Neuronal stem cell (in vitro differentiated cells): Measurements from ENCODE around the gene CCDC148.

Experiments used
- DNase-seq: peaks from one replicate; pipeline ENCODE4 v3.0.0-alpha.2; 2013; ENCODE audit warnings: low spot score
- H2AFZ ChIP-seq: one replicate; pipeline ENCODE4 v1.6.1; 2013; ENCODE audit warnings: mild to moderate bottlenecking, low read length, inconsistent platforms
- H2AK5ac ChIP-seq: 2 replicates; pipeline ENCODE4 v1.6.1; 2013; ENCODE audit warnings: low read depth, mild to moderate bottlenecking, inconsistent platforms, low read length, moderate library complexity, mixed read lengths
- H2BK120ac ChIP-seq: 2 replicates; pipeline ENCODE4 v1.6.1; 2013; ENCODE audit warnings: low read depth, mild to moderate bottlenecking, inconsistent platforms, low read length, moderate library complexity, mixed read lengths
- H2BK12ac ChIP-seq: one replicate; pipeline ENCODE4 v1.6.1; 2013; ENCODE audit warnings: low read length, inconsistent platforms
- H2BK15ac ChIP-seq: 2 replicates; pipeline ENCODE4 v1.6.1; 2013; ENCODE audit warnings: mild to moderate bottlenecking, low read length, inconsistent platforms, mixed read lengths
- H2BK5ac ChIP-seq: one replicate; pipeline ENCODE4 v1.6.1; 2013; ENCODE audit warnings: inconsistent platforms, mild to moderate bottlenecking, low read length, moderate library complexity
- H3K14ac ChIP-seq: one replicate; pipeline ENCODE4 v1.6.1; 2013; ENCODE audit warnings: low read length, inconsistent platforms
- H3K18ac ChIP-seq: 2 replicates; pipeline ENCODE4 v1.6.1; 2013; ENCODE audit warnings: low read length, inconsistent platforms
- H3K23ac ChIP-seq: 2 replicates; pipeline ENCODE4 v1.6.1; 2013; ENCODE audit warnings: low read depth, mild to moderate bottlenecking, mixed read lengths, low read length, inconsistent platforms; ENCODE audit not compliant: poor library complexity
- H3K27ac ChIP-seq: replicated peaks from 3 replicates; pipeline ENCODE4 v1.5.1; 2013; ENCODE audit warnings: low read length, inconsistent platforms
- H3K27me3 ChIP-seq, 3 experiments: 2 replicates each; pipeline ENCODE4 v1.6.1; 2013; ENCODE audit warnings: low read length in 3 of 3, mild to moderate bottlenecking in 2 of 3, inconsistent platforms in 1 of 3, low read depth in 1 of 3, mixed read lengths in 1 of 3, moderate library complexity in 1 of 3; ENCODE audit not compliant: control insufficient read depth in 3 of 3, insufficient read depth in 3 of 3
- H3K36me3 ChIP-seq, 2 donors: replicated peaks in 1 of 2; 2 replicates each; pipeline ENCODE4 v1.6.1; 2013; ENCODE audit warnings: low read length in 2 of 2; ENCODE audit not compliant: control insufficient read depth in 2 of 2, insufficient read depth in 2 of 2
- H3K4ac ChIP-seq: 2 replicates; pipeline ENCODE4 v1.6.1; 2013; ENCODE audit warnings: inconsistent platforms, mild to moderate bottlenecking, low read length, moderate library complexity
- H3K4me1 ChIP-seq, 2 donors: 1 replicate in 1 of 2; 2 replicates in 1 of 2; pipeline ENCODE4 v1.6.1; 2013; ENCODE audit warnings: low read length in 2 of 2, low read depth in 1 of 2; ENCODE audit not compliant: control insufficient read depth in 2 of 2, insufficient read depth in 1 of 2
- H3K4me2 ChIP-seq: one replicate; pipeline ENCODE4 v1.6.1; 2013; ENCODE audit warnings: mild to moderate bottlenecking, low read length, inconsistent platforms; ENCODE audit not compliant: insufficient read depth, poor library complexity, severe bottlenecking
- H3K4me3 ChIP-seq, 2 donors: 2 replicates each; pipeline ENCODE4 v1.5.1; 2013; ENCODE audit warnings: low read length in 2 of 2, mild to moderate bottlenecking in 2 of 2, inconsistent platforms in 1 of 2, moderate library complexity in 1 of 2
- H3K79me1 ChIP-seq: one replicate; pipeline ENCODE4 v1.6.1; 2013; ENCODE audit warnings: low read depth, mild to moderate bottlenecking, inconsistent platforms, low read length, moderate library complexity
- H3K9ac ChIP-seq: one replicate; pipeline ENCODE4 v1.6.1; 2013; ENCODE audit warnings: mild to moderate bottlenecking, low read depth, low read length, inconsistent platforms; ENCODE audit not compliant: poor library complexity
- H3K9me3 ChIP-seq, 2 donors: replicated peaks in 1 of 2; 2 replicates each; pipeline versions ENCODE3 to v1.6.1; 2013; ENCODE audit warnings: low read length in 2 of 2, mild to moderate bottlenecking in 2 of 2, inconsistent platforms in 1 of 2, low read depth in 1 of 2, mixed read lengths in 1 of 2, moderate library complexity in 1 of 2; ENCODE audit not compliant: control insufficient read depth in 2 of 2, insufficient read depth in 1 of 2
- H4K8ac ChIP-seq: one replicate; pipeline ENCODE4 v1.6.1; 2013; ENCODE audit warnings: low read depth, mild to moderate bottlenecking, inconsistent platforms, low read length, moderate library complexity
- H4K91ac ChIP-seq: one replicate; pipeline ENCODE4 v1.6.1; 2013; ENCODE audit warnings: low read length, low read depth, mild to moderate bottlenecking, inconsistent platforms; ENCODE audit not compliant: poor library complexity
- WGBS, 2 donors: extraction: QIAGEN DNeasy Blood & Tissue Kit; methylation state at CpG; one replicate each; pipeline ENCODE4 v1.1.7; 2013; ENCODE audit warnings: missing lambda C conversion rate in 2 of 2, mixed read lengths in 1 of 2; ENCODE audit not compliant: insufficient read length in 2 of 2, insufficient replicate concordance in 1 of 2; ENCODE audit errors: extremely low coverage in 2 of 2; 5-methylcytosine and 5-hydroxymethylcytosine counted together

The CCDC148 gene

GRCh38 chr2:158460632-158461297, 4.2 kb upstream of the CCDC148 start:
- WGBS, 2 donors: no CpG with 5 or more reads among the region's 3 CpGs
- H3K27ac ChIP-seq: no peak overlapping the region
- H4K8ac ChIP-seq: no peak overlapping the region
- no peak overlapping the region for H2BK120ac ChIP-seq
- no peak overlapping the region for H2BK15ac ChIP-seq
- H3K14ac ChIP-seq: no peak overlapping the region
- H4K91ac ChIP-seq: no peak overlapping the region
- H3K4me1 ChIP-seq: peaks cover 13 to 18% of the 10 kb centered on the region in 2 donors
- H3K4me2 ChIP-seq: no peak overlapping the region
- no peak overlapping the region for H3K18ac ChIP-seq
- no peak overlapping the region for H3K9ac ChIP-seq
- no peaks in the 10 kb centered on the region for H3K27me3 ChIP-seq
- H3K23ac ChIP-seq: no peak overlapping the region
- no peaks in the 10 kb centered on the region for H3K36me3 ChIP-seq
- H2BK5ac ChIP-seq: no peak overlapping the region
- peaks cover 4% of the 10 kb centered on the region for H3K79me1 ChIP-seq
- no peaks in the 10 kb centered on the region for H3K9me3 ChIP-seq
- no peak overlapping the region for H2AK5ac ChIP-seq
- H2AFZ ChIP-seq: no peak overlapping the region
- DNase-seq: no peak
- H3K4me3 ChIP-seq: no peak overlapping the region
- no peak overlapping the region for H2BK12ac ChIP-seq
- no peak overlapping the region for H3K4ac ChIP-seq

GRCh38 chr2:158459161-158460003, 2.8 kb upstream of the CCDC148 start:
- H3K27ac ChIP-seq: no peak overlapping the region
- no peak overlapping the region for H3K9ac ChIP-seq
- peaks cover 0 to 5% (median 0%) of the 10 kb centered on the region in 3 experiments for H3K27me3 ChIP-seq
- no peak overlapping the region for H2BK120ac ChIP-seq
- no peak overlapping the region for H3K4ac ChIP-seq
- no peak for DNase-seq
- no peak overlapping the region for H4K8ac ChIP-seq
- H3K9me3 ChIP-seq: no peaks in the 10 kb centered on the region
- no peak overlapping the region for H3K18ac ChIP-seq
- H2BK15ac ChIP-seq: no peak overlapping the region
- no peak overlapping the region for H2BK5ac ChIP-seq
- peak overlapping the region in 1 of 2 donors; percentile 85 for H3K4me3 ChIP-seq
- no peak overlapping the region for H2AK5ac ChIP-seq
- WGBS, 2 donors: no CpG with 5 or more reads among the region's 9 CpGs
- H3K4me2 ChIP-seq: no peak overlapping the region
- H2BK12ac ChIP-seq: no peak overlapping the region
- no peak overlapping the region for H3K14ac ChIP-seq
- no peaks in the 10 kb centered on the region for H3K36me3 ChIP-seq
- peaks cover 4% of the 10 kb centered on the region for H3K79me1 ChIP-seq
- peaks cover 13 to 18% of the 10 kb centered on the region in 2 donors for H3K4me1 ChIP-seq
- H2AFZ ChIP-seq: no peak overlapping the region
- H4K91ac ChIP-seq: no peak overlapping the region
- H3K23ac ChIP-seq: no peak overlapping the region

GRCh38 chr2:158458617-158458920, 2.0 kb upstream of the CCDC148 start:
- Histone ChIP-seq H3K9me3 (no peaks in the 10 kb centered on the region), H3K27ac (peak overlapping the region; percentile 97), H2BK12ac (no peak overlapping the region), H3K27me3 (peaks cover 0 to 9% (median 0%) of the 10 kb centered on the region in 3 experiments), H2BK120ac (no peak overlapping the region), H2BK15ac (no peak overlapping the region), H2BK5ac (no peak overlapping the region), H2AK5ac (no peak overlapping the region), H3K4me3 (peak overlapping the region; percentile 85 to 96), H2AFZ (peak overlapping the region; percentile 99), H3K14ac (no peak overlapping the region), H4K8ac (no peak overlapping the region), H3K18ac (no peak overlapping the region), H3K79me1 (no peaks in the 10 kb centered on the region), H4K91ac (no peak overlapping the region), H3K4me1 (peaks cover 10 to 18% of the 10 kb centered on the region in 2 donors), H3K36me3 (no peaks in the 10 kb centered on the region), H3K4ac (no peak overlapping the region), H3K4me2 (peak overlapping the region; percentile 63), H3K23ac (no peak overlapping the region), H3K9ac (no peak overlapping the region)
- no CpG with 5 or more reads among the region's 9 CpGs for WGBS, 2 donors
- DNase-seq: no peak
